Measurements from ENCODE around the gene DRAM1. TPM values are rescaled to one million over a fixed set of nuclear protein-coding genes. Genes with fewer than 3 reads are reported as not detected.

The DRAM1 gene
- total RNA-seq, 1 donor from 2014 or later, result 148 TPM

GRCh38 chr12:101927036-101927435 is 49.7 kb downstream of the DRAM1 start:
- Histone ChIP-seq H3K4me1 (peaks cover 27% of the 10 kb centered on the region), H3K27me3 (ENCODE audit: low read depth) (no peaks in the 10 kb centered on the region), H3K4me3 (no peak overlapping the region), H3K36me3 (peaks cover 5% of the 10 kb centered on the region), H3K27ac (no peak overlapping the region), H3K9me3 (no peaks in the 10 kb centered on the region)
- ATAC-seq, result peak in 1 of 2 donors; percentile 19
- no peak for TF ChIP-seq CTCF (IDR thresholded peaks at IDR 0.05)
- intact Hi-C loops (cut with DNase I), result no loop called here
- no peak for DNase-seq

GRCh38 chr12:101927999-101928398 is 50.6 kb downstream of the DRAM1 start:
- H3K27ac ChIP-seq, result peak overlapping the region; percentile 13

GRCh38 chr12:101928556-101928955 is 51.2 kb downstream of the DRAM1 start:
- DNase-seq (no peak), ATAC-seq (no peak)
- Histone ChIP-seq H3K36me3 (no peaks in the 10 kb centered on the region), H3K4me3 (no peak overlapping the region), H3K4me1 (peaks cover 27% of the 10 kb centered on the region), H3K9me3 (no peaks in the 10 kb centered on the region), H3K27ac (no peak overlapping the region), H3K27me3 (ENCODE audit: low read depth) (no peaks in the 10 kb centered on the region)
- no peak for TF ChIP-seq CTCF (IDR thresholded peaks at IDR 0.05)
- intact Hi-C loops (cut with DNase I), result no loop called here

More at GRCh38 chr12:101927999-101928398, 50.6 kb downstream of the DRAM1 start:
- Histone ChIP-seq H3K36me3 (no peaks in the 10 kb centered on the region), H3K4me3 (no peak overlapping the region), H3K27me3 (ENCODE audit: low read depth) (no peaks in the 10 kb centered on the region), H3K9me3 (no peaks in the 10 kb centered on the region), H3K4me1 (peaks cover 27% of the 10 kb centered on the region)
- no peak for ATAC-seq
- TF ChIP-seq CTCF (IDR thresholded peaks at IDR 0.05), result no peak
- intact Hi-C loops (cut with DNase I), result no loop called here
- no peak for DNase-seq

- H3K9me3 ChIP-seq, result no peaks in the 10 kb centered on the region
- TF ChIP-seq CTCF (IDR thresholded peaks at IDR 0.05), result no peak
- ATAC-seq (no peak), DNase-seq (no peak)
- H3K4me3 ChIP-seq, result no peak overlapping the region
- intact Hi-C loops (cut with DNase I), result no loop called here
- H3K36me3 ChIP-seq, result no peaks in the 10 kb centered on the region
- H3K27ac ChIP-seq, result no peak overlapping the region
- no peaks in the 10 kb centered on the region for H3K27me3 ChIP-seq (ENCODE audit: low read depth)
- peaks cover 27% of the 10 kb centered on the region for H3K4me1 ChIP-seq
These were observed 52.1 kb downstream of the DRAM1 start for GRCh38 chr12:101929365-101930041.

- H3K4me3 ChIP-seq, result no peak overlapping the region
- no peaks in the 10 kb centered on the region for H3K27me3 ChIP-seq (ENCODE audit: low read depth)
- intact Hi-C loops (cut with DNase I), result no loop called here
- no peaks in the 10 kb centered on the region for H3K9me3 ChIP-seq
- H3K27ac ChIP-seq, result no peak overlapping the region
- no peak for DNase-seq
- TF ChIP-seq CTCF (IDR thresholded peaks at IDR 0.05), result no peak
- peak in 1 of 2 donors; percentile 63 for ATAC-seq
- H3K36me3 ChIP-seq, result no peaks in the 10 kb centered on the region
- peaks cover 11% of the 10 kb centered on the region for H3K4me1 ChIP-seq
These were observed 54.3 kb downstream of the DRAM1 start for GRCh38 chr12:101931498-101932326.
